HepG2 (cell line): Measurements from ENCODE around the gene PGAP3. TPM values are rescaled to one million over a fixed set of nuclear protein-coding genes. Genes with fewer than 3 reads are reported as not detected.

Experiments
- ATAD3A ChIP-seq: sonication (generic); formaldehyde crosslinking; IDR thresholded peaks from 2 replicates; pipeline ENCODE4 v1.4.0; 2020; ENCODE audit warnings: missing genetic modification reagents
- CENPBD1 ChIP-seq: sonication (generic); formaldehyde crosslinking; IDR thresholded peaks from 2 replicates; pipeline ENCODE4 v1.8.0; 2022; ENCODE audit warnings: missing genetic modification reagents, low read depth, mild to moderate bottlenecking, borderline replicate concordance
- CENPT ChIP-seq: sonication (generic); formaldehyde crosslinking; IDR thresholded peaks from 2 replicates; pipeline ENCODE4 v1.8.0; 2022; ENCODE audit warnings: low read depth, mild to moderate bottlenecking, moderate library complexity, missing genetic modification reagents
- FOXP4 ChIP-seq: sonication (generic); formaldehyde crosslinking; IDR thresholded peaks from 2 replicates; pipeline ENCODE4 v1.4.0; 2020; ENCODE audit warnings: missing genetic modification reagents
- HHEX ChIP-seq: IDR thresholded peaks from 2 replicates; pipeline ENCODE4 v1.6.1; 2016; ENCODE audit warnings: control low read depth
- KMT2A ChIP-seq: sonication (generic); formaldehyde crosslinking; IDR thresholded peaks from 2 replicates; pipeline ENCODE4 v1.4.0; 2020; ENCODE audit warnings: missing genetic modification reagents
- MATR3 ChIP-seq: sonication (generic); formaldehyde crosslinking; IDR thresholded peaks from 2 replicates; pipeline ENCODE4 v1.4.0; 2020; ENCODE audit warnings: missing genetic modification reagents
- MLXIP ChIP-seq: sonication (generic); formaldehyde crosslinking; IDR thresholded peaks from 2 replicates; pipeline ENCODE4 v1.9.0; 2021; ENCODE audit warnings: missing genetic modification reagents, borderline replicate concordance
- NCOA5 ChIP-seq: sonication (generic); formaldehyde crosslinking; IDR thresholded peaks from 2 replicates; pipeline ENCODE4 v1.4.0; 2020; ENCODE audit warnings: missing genetic modification reagents
- NFE2L1 ChIP-seq: sonication (generic); formaldehyde crosslinking; IDR thresholded peaks from 2 replicates; pipeline ENCODE4 v1.4.0; 2020; ENCODE audit warnings: missing genetic modification reagents, mild to moderate bottlenecking, borderline replicate concordance
- NFKBIZ ChIP-seq: IDR thresholded peaks from 2 replicates; pipeline ENCODE4 v1.6.1; 2018; ENCODE audit warnings: missing genetic modification reagents, missing compliant biosample characterization
- RBM22 ChIP-seq: fragments of 200-400 bp; formaldehyde crosslinking; optimal IDR thresholded peaks from 2 replicates; pipeline ENCODE3; 2017; ENCODE audit warnings: mild to moderate bottlenecking, low read length, moderate library complexity
- SATB2 ChIP-seq: sonication (generic); formaldehyde crosslinking; IDR thresholded peaks from 2 replicates; pipeline ENCODE4 v1.5.0; 2020; ENCODE audit warnings: missing genetic modification reagents
- SMAD3 ChIP-seq: sonication (generic); formaldehyde crosslinking; IDR thresholded peaks from 2 replicates; pipeline ENCODE4 v1.4.0; 2020; ENCODE audit warnings: missing genetic modification reagents
- THRA ChIP-seq: sonication (generic); formaldehyde crosslinking; IDR thresholded peaks from 2 replicates; pipeline ENCODE4 v1.4.0; 2020; ENCODE audit warnings: missing genetic modification reagents, borderline replicate concordance
- THYN1 ChIP-seq: sonication (generic); formaldehyde crosslinking; IDR thresholded peaks from 2 replicates; pipeline ENCODE4 v1.8.1; 2023; ENCODE audit warnings: low read depth, mild to moderate bottlenecking, moderate library complexity, missing genetic modification reagents, borderline replicate concordance
- TRIM22 ChIP-seq: fragments of 450-650 bp; IDR thresholded peaks from 2 replicates; pipeline ENCODE4 v1.6.1; 2017
- U2AF1 ChIP-seq: fragments of 200-400 bp; formaldehyde crosslinking; optimal IDR thresholded peaks from 2 replicates; pipeline ENCODE3; 2017; ENCODE audit warnings: mild to moderate bottlenecking, low read depth, low read length
- ZBTB7A ChIP-seq: sonication (generic); formaldehyde crosslinking; IDR thresholded peaks from 2 replicates; pipeline ENCODE4 v1.8.0; 2022; ENCODE audit warnings: mild to moderate bottlenecking, missing genetic modification reagents
- ZKSCAN8 ChIP-seq: IDR thresholded peaks from 2 replicates; pipeline ENCODE4 v1.6.1; 2016; ENCODE audit warnings: borderline replicate concordance, missing genetic modification reagents, missing compliant biosample characterization
- ZNF350 ChIP-seq: sonication (generic); formaldehyde crosslinking; IDR thresholded peaks from 2 replicates; pipeline ENCODE4 v1.4.0; 2020; ENCODE audit warnings: mild to moderate bottlenecking, low read depth, missing genetic modification reagents, borderline replicate concordance
- ZNF788 ChIP-seq: sonication (generic); formaldehyde crosslinking; IDR thresholded peaks from 2 replicates; pipeline ENCODE4 v1.5.0; 2020; ENCODE audit warnings: mild to moderate bottlenecking, missing genetic modification reagents, borderline replicate concordance
- polyA plus RNA-seq, 8 experiments: library from polyadenylated mRNA; depleted of rRNA in 3 of 8; stranded (reverse) in 7 of 8; unstranded in 1 of 8; fragments of >200 nt; fragmentation: Illumina TruSeq in 4 of 8; extraction: Trizol in 4 of 8; gene quantifications; 2 replicates each; pipeline versions ENCODE4 v1.2.1 to v1.2.3, GENCODE V29; 2011 to 2016; ENCODE audit warnings: low read depth in 4 of 8, missing spikeins in 1 of 8, mixed read lengths in 1 of 8; ENCODE audit not compliant: insufficient read depth in 1 of 8
- total RNA-seq, 5 experiments: library from RNA; depleted of rRNA; stranded (reverse); fragments of >200 nt; fragmentation: Illumina TruSeq; extraction: Trizol; gene quantifications; 2 replicates each; pipeline ENCODE4 v1.2.3, GENCODE V29; 2016; ENCODE audit warnings: low read depth in 1 of 5

The PGAP3 gene
- total and polyA plus RNA-seq, 2 of the 13 experiments (the other 11 are each of a cell fraction or from before 2014, with no cell fraction given) = 11.9 to 14.6 TPM

GRCh38 chr17:39671651-39672521, 16.0 kb downstream of the PGAP3 start (continued):
- TF ChIP-seq FOXP4 (CRISPR knock-in tag) (0 out of 2 replicates have a peak, but pooled peaks have one; percentile 25), CENPT (CRISPR knock-in tag) (peak; percentile 83; the same call in 1 of the 2 replicates), U2AF1 (no peak), TRIM22 (no peak), HHEX (no peak), NFE2L1 (CRISPR knock-in tag) (no peak), MATR3 (CRISPR knock-in tag) (no peak), SATB2 (CRISPR knock-in tag) (no peak), THYN1 (CRISPR knock-in tag) (no peak), NCOA5 (no peak), THRA (CRISPR knock-in tag) (no peak), SMAD3 (CRISPR knock-in tag) (0 out of 2 replicates have a peak, but pooled peaks have one; percentile 21), CENPBD1 (CRISPR knock-in tag) (no peak), ZNF350 (peak; percentile 68), ZKSCAN8 (CRISPR knock-in tag) (no peak), ZNF788 (CRISPR knock-in tag) (peak; percentile 88), NFKBIZ (no peak), MLXIP (CRISPR knock-in tag) (no peak), ATAD3A (CRISPR knock-in tag) (no peak), ZBTB7A (CRISPR knock-in tag) (peak; percentile 97; the same call in 1 of the 2 replicates), KMT2A (CRISPR knock-in tag) (peak; percentile 31; the same call in 1 of the 2 replicates), RBM22 (no peak)
